ACHN (cell line): Measurements from ENCODE around the gene DHX38.
"Not testable (repeated sequence)": the region's sequence is repeated elsewhere in the genome, so short reads cannot be mapped to it uniquely, and the experiment has no call there.

ENCODE experiments used
- DNase-seq: peaks from one replicate; pipeline ENCODE4 v3.0.0-alpha.2; 2015
- in situ Hi-C: cut with HindIII; loops from 2 replicates; pipeline ENCODE4 v1.10.0; 2017; ENCODE audit warnings: low sequenced_read_pairs, low pct_ligation_motif_present, low pct_unique_long_range_greater_than_20kb

DHX38 gene

DNA sequence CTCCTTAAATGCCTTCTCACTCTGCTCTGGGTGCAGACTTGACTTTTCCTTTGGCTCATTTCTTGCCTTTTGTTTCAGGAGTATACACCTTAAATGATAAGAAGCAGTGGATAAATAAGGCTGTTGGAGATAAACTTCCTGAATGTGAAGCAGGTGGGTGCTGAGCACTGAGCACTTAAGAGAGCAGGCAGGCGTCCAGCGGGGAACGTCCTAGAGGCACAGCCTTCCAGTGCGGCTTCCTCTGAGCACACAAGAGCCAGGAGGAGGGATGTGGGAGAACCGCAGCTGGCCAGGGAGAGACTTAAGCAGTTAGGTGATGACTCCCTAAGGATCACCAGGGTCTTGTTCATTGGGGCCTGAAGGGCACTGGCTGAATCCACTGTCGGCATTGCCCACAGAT lies 18.6 kb upstream of the DHX38 start:
- in situ Hi-C loops, DNase-seq: not testable (repeated sequence)

DNA sequence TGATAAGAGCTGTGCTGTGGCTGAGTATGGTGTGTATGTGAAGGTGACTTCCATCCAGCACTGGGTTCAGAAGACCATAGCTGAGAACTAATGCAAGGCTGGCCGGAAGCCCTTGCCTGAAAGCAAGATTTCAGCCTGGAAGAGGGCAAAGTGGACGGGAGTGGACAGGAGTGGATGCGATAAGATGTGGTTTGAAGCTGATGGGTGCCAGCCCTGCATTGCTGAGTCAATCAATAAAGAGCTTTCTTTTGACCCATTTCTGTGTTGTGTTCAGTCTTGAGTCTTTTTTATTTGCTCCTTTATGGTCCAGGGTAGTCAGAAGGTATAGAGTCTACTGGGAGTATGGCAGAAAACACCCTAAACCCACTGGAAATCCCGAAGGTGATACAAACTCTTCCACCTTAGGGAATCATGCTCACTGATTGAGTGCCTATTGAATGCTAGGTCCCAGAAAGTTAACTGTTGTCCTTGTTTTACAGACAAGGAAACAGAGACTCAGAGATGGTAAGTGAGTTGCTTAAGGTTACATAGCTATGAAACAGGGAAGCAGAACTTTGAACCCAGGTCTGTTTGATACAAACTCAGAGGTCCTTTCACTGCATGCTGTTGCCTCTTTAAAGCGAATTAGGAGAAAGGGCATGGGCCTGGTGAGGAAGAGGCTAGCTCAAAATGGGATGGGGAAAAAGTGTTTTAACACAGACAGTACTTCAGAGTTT lies 16.5 kb upstream of the DHX38 start:
- in situ Hi-C loops, DNase-seq: not testable (repeated sequence)

DNA sequence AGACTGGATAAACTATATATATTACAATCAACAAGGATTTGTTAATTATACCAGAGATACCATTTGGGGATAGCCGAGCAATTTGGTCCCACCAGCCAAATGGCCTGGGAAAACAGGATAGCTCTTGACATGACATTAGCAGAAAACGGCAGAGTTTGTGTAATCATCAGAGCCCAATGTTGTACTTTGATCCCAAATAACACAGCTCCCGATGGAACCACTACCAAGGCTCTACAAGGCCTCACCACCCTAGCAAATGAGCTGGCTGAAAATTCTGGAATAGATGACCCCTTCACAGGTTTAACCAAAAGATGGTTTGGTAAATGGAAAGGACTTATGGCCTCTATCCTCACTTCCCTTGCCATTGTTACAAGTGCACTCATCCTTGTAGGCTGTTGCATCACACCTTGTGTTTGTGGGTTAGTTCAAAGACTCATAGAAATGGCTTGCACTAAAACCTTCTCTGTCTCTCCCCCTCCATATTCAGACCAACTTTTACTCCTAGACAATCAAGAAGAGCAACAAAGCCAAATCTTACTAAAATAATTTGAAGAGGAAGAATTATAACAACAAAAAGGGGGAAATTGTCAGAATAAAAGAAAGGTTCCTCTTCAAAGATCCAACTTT lies 9.8 kb upstream of the DHX38 start:
- DNase-seq: no peak
- in situ Hi-C loops: no loop called here

DNA sequence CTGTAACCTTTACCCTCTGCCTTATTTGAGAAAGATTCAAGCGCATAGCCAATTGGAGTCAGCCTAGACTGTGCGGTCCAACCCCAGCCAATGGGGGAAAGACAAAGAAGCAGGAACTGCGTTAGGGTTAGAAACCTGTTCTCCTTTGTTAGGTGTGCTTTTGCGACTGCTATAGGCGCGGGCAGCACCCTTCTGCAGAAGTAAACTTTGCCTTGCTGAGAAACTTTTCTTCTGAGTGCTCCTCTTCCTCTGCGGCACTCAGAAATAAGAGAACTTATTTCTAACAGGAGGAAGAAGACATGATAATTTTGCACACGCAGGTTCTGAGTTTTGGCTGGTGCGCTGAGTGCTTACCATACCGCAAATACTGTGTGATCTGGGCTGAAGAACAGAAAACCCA lies 9.2 kb upstream of the DHX38 start:
- no peak for DNase-seq
- in situ Hi-C loops: no loop called here

DNA sequence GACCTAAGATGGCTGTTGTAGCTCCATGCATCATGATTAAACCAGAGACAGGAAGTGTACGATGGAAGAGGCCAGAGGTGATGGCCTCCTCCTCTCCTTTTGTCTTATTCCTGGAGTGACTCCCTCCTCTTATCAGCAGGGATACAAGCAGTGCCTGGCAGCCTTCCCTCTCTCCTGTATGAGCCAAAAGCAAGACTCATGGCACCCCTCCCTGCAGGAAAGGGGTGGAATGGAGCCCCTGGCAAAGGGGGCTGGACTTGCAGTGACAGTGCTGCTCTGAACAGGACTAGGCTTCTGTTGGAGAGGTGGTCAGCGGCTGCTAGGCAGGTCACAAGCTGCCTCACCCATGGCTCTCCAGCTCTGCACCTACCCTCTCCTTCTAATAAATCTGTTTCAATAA lies 8.6 kb upstream of the DHX38 start:
- in situ Hi-C loops: no loop called here
- no peak for DNase-seq

DNA sequence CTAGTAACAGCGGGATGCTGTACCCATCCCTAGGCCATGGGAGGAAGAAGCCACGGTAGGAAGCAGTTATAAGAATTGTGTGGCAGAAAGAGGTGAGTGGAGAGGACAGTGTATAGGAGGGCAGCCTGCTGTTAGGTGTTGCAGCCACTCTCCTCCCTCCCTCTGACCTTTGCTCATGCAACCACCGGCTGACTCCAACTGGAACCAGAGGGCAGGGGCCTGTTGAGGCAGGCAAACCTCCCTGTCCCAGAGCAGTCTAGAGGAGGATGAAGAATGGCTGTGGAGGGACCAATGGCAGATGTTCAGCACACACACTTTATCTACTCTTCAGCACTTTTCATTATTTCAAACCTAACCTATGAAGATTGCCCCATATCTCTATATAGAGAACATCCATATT lies 2.4 kb upstream of the DHX38 start:
- in situ Hi-C loops: no loop called here
- no peak for DNase-seq

DNA sequence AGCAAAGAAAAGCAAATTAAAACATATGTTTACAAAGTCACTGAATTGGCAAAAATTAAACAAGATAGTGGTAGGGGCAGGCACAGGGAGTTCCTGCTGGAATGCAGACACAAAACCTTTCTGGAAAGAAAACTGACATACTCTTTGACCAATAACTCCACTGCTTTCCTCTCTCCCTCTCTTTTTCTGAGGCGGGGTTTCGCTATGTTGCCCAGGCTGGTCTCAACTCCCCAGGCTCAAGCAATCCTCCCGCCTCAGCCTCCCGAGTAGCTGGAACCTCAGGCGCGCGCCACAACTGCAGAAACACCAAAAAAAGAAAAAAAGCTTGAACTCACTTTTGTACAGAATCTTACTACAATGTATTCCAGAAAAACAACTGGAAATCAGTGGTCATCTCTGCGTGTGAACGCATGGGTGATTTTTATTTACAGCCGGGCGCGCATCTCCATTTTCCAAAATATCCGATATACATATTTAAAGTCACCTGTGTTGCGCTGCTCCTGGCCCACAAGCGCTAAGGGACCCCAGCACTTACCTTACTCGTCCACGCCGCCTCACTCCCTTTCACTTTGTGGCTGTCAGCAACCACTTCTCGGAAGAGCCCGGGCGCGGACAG lies 707 bp upstream of the DHX38 start:
- in situ Hi-C loops: no loop called here
- DNase-seq: peak; percentile 75

DNA sequence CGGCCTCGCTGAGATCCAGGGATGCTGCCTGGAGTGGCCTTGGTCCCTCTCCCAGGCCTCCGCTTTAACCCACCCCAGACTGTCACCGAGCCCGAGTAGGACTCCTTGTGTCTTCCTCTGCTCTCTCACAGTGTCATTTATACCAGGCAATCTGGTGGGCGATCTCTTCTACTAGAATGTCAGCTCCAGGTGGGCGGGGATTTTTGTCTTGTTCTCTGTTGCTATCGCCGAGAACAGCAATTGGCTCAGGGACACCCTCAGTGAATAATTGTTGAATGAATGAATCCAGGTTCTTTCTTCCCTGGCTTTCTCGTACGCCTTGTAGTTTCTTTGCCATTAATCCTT lies 591 bp downstream of the DHX38 start:
- in situ Hi-C loops: no loop called here
- peak; percentile 25 for DNase-seq

DNA sequence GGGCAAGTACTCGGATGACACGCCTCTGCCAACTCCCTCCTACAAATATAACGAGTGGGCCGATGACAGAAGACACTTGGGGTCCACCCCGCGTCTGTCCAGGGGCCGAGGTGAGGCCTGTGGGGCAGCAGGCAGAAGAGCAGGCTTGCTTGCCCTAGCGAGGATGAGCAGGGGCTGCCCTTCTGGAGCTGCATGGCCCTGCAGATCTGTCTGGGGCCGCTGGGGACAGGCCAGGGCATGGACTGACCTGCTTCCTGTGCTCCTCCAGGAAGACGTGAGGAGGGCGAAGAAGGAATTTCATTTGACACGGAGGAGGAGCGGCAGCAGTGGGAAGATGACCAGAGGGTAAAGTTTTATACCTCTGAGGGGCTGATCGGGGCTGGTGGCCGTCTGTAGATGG lies 5.3 kb downstream of the DHX38 start:
- in situ Hi-C loops: no loop called here
- no peak for DNase-seq

DNA sequence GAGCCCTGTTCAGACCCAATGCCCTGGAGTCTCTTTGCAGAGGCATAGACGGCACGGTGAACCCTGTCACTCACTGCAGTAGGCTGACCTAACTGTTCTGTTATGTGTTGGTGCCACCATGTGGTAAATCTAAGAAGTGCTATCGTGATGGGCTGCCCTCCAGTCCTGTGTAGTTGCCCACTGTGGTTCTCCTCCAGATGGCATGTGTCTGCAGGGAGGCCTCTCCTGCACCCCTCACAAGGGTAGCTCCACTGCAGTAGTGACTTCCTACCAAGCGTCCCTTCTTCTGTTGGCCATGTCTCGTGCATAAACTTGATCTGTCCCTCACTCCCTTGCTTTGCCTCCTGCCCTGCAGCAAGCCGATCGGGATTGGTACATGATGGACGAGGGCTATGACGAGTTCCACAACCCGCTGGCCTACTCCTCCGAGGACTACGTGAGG lies 5.8 kb downstream of the DHX38 start:
- in situ Hi-C loops: no loop called here
- peak; percentile 77 for DNase-seq

DNA sequence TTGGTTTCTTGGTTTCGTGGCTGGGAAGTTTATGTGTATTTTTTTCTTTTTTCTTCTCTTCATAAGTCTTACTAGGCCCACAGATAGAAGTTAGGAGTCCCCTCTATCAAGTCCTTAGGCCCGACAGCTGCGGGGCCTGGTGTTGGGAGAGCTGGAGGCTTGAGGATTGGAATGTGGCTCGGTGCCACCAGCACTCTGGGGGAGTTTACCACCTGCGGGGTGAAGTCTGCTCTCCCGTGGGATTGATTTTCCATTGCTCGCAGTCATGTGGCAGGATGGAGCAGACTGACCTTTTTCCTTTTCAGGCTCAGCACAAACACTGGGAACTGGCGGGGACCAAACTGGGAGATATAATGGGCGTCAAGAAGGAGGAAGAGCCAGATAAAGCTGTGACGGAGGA lies 7.5 kb downstream of the DHX38 start:
- no peak for DNase-seq
- in situ Hi-C loops: no loop called here

DNA sequence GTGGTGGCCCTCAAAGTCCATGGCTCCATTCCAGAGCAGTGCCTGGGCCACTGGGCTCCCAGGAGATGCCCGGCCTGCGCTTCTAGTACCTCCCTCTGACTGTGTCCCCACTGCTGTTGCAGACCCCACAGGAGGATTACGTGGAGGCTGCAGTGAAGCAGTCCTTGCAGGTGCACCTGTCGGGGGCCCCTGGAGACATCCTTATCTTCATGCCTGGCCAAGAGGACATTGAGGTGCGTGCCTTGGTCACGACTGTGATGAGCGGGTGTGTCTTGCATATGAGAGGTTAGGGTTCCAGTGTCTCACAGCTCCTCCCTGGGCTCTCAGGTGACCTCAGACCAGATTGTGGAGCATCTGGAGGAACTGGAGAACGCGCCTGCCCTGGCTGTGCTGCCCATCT lies 11.3 kb downstream of the DHX38 start:
- in situ Hi-C loops: no loop called here

DNA sequence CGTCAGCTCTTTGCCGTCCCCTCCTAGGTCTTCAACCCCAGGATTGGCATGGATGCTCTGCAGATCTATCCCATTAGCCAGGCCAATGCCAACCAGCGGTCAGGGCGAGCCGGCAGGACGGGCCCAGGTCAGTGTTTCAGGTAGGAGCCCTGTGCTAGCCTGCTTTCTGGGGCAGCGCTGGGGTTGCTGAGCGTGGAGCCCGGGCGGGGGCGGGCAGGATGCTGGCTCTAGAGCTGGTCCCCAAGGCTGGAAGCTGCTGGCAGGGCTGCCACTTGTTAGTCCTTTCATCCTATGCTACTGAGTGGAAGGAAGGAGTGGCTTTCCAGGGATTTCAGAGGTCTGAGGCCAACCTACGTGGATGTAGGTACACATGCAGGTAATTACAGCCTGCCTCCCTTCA lies 12.3 kb downstream of the DHX38 start:
- DNase-seq: no peak
- in situ Hi-C loops: no loop called here

More for the DNA sequence above, 11.3 kb downstream of the DHX38 start:
- DNase-seq: no peak

DNA sequence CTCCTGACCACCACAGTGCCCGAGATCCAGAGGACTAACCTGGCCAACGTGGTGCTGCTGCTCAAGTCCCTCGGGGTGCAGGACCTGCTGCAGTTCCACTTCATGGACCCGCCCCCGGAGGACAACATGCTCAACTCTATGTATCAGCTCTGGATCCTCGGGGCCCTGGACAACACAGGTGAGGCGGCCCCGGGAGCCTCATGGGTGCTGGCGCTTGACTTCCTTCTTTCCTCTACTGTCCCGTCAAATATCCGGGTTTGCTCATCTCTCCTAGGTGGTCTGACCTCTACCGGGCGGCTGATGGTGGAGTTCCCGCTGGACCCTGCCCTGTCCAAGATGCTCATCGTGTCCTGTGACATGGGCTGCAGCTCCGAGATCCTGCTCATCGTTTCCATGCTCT lies 13.7 kb downstream of the DHX38 start:
- no peak for DNase-seq
- in situ Hi-C loops: no loop called here

DNA sequence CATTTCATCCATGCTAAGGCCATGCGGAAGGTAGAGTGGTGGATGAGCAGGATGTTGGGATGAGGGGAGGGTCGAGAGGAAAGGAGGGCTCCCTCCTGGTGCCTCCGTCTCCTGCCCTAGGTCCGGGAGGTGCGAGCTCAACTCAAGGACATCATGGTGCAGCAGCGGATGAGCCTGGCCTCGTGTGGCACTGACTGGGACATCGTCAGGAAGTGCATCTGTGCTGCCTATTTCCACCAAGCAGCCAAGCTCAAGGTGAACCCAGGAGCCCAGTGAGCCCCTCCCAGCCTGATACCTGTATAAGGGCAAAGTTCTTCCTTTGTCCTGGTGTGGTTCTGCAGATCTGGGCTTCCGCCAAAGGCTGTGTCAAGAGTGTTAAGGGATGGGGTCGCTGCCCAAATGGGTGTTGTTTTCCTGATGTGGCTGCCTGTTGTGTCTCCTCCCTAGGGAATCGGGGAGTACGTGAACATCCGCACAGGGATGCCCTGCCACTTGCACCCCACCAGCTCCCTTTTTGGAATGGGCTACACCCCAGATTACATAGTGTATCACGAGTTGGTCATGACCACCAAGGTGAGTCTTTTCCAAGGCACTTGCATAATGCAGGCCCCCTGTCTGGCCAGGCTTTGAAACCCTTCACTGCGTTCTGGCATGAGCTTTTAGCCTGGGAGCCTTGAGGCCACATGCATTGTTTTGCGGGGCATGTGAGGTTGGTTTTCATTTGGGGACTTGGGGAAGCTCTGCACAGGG lies 14.9 kb downstream of the DHX38 start:
- in situ Hi-C loops: no loop called here
- DNase-seq: no peak

DNA sequence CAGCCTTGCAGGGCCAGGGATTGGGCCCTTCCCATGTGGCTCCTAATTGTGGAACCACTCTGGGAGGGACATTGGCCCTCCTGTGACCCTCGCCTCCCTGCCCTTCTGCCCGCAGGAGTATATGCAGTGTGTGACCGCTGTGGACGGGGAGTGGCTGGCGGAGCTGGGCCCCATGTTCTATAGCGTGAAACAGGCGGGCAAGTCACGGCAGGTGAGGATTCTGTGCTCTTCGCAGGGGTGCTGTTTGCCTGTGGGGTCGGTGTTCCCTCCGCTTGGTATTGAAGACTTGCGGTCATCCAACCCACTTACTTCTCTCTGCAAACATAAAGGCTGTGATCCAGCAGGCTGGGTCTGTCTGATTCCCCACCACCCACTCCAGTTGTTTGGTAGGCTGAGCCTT lies 15.7 kb downstream of the DHX38 start:
- no peak for DNase-seq
- in situ Hi-C loops: no loop called here

DNA sequence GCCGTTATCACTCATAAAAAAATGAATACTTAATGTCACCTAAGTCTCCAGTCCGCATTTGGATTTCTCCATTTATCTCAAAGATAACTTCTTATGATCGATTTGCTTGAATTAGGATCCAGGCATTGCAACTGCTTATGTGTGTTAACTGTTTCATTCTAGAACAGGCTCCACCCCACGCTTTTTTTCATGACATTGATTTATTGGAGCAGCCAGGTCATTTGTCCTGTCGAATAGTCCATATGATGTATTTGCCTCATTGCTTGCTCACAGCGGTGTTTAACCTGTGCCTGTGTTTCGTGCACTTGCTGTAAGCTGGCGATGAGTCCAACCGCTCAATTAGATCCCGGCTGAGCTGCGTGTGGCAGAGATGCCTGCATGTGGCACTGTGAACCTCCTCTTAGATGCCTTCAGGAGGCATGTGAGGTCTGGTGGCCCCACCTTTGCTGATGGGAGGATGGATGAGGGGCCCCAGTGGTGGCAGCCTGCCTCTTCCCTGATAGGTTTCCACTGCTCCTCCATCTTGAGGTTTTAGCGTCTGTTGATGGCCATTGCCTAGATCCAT lies 16.4 kb downstream of the DHX38 start:
- in situ Hi-C loops: no loop called here
- DNase-seq: no peak

DNA sequence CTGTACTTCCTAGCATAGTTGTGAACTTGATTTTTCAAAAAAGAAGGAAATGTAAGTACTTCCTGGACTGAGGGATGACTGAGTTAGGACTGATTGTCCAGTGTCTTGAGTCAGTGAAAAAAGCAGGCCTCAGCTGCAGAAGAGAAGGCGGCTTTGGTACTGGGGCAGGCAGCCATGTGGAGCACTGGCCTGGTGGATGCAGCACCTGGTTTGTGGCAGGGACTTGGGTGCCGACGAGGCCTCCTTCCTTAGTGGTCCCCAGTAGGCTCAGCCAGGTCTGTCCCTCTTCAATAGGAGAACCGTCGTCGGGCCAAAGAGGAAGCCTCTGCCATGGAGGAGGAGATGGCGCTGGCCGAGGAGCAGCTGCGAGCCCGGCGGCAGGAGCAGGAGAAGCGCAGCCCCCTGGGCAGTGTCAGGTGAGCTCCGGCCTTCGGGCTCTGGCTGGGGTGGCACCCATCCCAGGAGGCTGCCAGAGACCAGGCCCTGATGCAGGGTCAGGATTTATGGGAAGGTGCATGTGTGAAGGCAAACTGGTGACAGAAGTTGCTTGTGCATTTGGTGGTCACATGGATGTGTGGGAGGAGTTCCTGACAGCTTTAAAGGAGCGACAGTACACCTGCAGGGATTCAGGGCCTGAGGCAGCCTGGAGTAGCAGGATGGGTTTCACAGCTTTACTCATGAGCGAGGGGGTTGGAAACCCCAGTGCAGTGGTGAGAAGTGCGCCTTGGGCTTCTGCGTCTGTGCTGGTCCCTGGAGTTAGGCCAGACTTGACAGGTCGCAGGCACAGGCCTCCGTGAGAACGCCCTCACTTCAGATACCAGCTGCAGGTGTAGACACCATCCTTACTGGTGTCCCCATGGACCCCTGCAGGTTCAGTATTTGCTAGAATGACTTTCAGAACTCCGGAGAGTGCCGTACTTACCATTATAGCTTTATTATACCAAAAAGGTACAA lies 17.3 kb downstream of the DHX38 start:
- in situ Hi-C loops: no loop called here
- no peak for DNase-seq
